Heart left ventricle (tissue), 13 donors: Measurements from ENCODE around the gene CELSR1.

ENCODE experiments used
- POLR2A ChIP-seq, 2 donors: fragments of 450-650 bp; IDR thresholded peaks; one replicate each; pipeline ENCODE4 v1.6.1; 2017; ENCODE audit warnings: antibody characterized with exemption in 2 of 2, mild to moderate bottlenecking in 2 of 2, moderate library complexity in 2 of 2
- TF ChIP-seq, protein P1 (sequence below), 12 donors: fragments of 200-600 bp; sonication (generic) in 4 of 12; IDR thresholded peaks; one replicate each; pipeline versions ENCODE4 v1.5.0 to v1.8.0; 2018 to 2022; ENCODE audit warnings: antibody characterized with exemption in 12 of 12, mild to moderate bottlenecking in 5 of 12
- donor health status: ischemic (EF 13 %, LVEDD 7.1; RV severe dilation, severe dysfunction).
- donor health status: DM: no; HTN: yes; CAD: no.
- donor health status: DM: no; HTN: no; CAD: no.
- donor health status: ischemic (EF 25% LVEDD 6.9; RV normal size, moderate dysfunction).
- donor health status: ischemic (EF 25% LVEDD 5.7; RV mildly dilated, moderate dysfunction).
- donor health status: ischemic (EF 35%, LVEDD 5.7; RV mildly dilated, moderate dysfunction).
- donor health status: nonischemic (EF 11% LVEDD 7.7; RV severe dilation, severe dysfunction).
- donor health status: DM: yes; HTN: yes; CAD: no.
- donor health status: PGD.
- donor health status: ischemic (EF 29% LVEDD 5.4; RV normal size, mild dysfunction).
- donor health status: nonischemic (EF 23%, LVEDD 6.1; RV moderate dilation, normal function).

DNA sequence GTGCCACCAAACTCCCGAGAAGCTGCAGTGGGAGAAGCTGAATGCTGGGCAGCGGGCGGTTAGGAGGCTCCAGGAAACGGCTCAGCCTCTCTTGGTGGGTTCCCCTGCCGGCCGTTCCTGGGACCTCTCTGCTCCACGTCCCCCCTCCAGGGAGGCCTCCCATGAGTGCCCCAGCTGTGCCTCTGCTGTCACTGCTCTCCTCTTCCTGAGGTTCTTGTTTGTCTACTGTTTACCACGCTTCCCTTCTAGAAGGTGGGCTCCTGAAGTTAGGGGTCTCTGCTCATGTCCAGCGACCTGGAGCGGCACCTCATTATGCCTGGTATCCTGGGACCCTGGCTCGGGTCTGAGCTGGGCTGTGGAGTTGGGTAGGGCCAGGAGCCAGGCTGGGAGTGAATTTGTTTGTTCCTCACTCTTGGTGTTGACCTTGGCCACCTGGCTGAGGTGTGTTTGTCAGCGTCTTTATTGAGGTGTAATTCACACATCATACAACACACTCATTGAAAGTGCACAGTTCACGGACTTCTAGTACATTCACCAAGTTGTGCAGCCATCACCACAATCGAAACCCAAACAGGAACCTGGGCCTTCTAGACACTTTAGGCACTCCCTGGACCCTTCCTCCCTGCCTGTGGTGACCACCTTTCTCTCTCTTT lies 45.0 kb upstream of the CELSR1 start:
- TF ChIP-seq, protein P1, sequence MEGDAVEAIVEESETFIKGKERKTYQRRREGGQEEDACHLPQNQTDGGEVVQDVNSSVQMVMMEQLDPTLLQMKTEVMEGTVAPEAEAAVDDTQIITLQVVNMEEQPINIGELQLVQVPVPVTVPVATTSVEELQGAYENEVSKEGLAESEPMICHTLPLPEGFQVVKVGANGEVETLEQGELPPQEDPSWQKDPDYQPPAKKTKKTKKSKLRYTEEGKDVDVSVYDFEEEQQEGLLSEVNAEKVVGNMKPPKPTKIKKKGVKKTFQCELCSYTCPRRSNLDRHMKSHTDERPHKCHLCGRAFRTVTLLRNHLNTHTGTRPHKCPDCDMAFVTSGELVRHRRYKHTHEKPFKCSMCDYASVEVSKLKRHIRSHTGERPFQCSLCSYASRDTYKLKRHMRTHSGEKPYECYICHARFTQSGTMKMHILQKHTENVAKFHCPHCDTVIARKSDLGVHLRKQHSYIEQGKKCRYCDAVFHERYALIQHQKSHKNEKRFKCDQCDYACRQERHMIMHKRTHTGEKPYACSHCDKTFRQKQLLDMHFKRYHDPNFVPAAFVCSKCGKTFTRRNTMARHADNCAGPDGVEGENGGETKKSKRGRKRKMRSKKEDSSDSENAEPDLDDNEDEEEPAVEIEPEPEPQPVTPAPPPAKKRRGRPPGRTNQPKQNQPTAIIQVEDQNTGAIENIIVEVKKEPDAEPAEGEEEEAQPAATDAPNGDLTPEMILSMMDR (IDR thresholded peaks at IDR 0.05) = no peak
- no peak for TF ChIP-seq POLR2A (IDR thresholded peaks at IDR 0.05)
